Daoy (cell line): ENCODE data around the gene PHIP. TPM values are rescaled to one million over a fixed set of nuclear protein-coding genes. Genes with fewer than 3 reads are reported as not detected.

Experiments
- DNase-seq: peaks from one replicate; pipeline ENCODE4 v3.0.0-alpha.2; 2015; ENCODE audit warnings: low read depth
- total RNA-seq: library from RNA; depleted of rRNA; stranded (reverse); fragments of >200 nt; shearing (Covaris generic); gene quantifications from 2 replicates; pipeline ENCODE4 v1.2.3, GENCODE V29; 2014; rRNA removed

The PHIP gene
- 23.1 and 25.1 TPM in 2 replicates for total RNA-seq

DNA sequence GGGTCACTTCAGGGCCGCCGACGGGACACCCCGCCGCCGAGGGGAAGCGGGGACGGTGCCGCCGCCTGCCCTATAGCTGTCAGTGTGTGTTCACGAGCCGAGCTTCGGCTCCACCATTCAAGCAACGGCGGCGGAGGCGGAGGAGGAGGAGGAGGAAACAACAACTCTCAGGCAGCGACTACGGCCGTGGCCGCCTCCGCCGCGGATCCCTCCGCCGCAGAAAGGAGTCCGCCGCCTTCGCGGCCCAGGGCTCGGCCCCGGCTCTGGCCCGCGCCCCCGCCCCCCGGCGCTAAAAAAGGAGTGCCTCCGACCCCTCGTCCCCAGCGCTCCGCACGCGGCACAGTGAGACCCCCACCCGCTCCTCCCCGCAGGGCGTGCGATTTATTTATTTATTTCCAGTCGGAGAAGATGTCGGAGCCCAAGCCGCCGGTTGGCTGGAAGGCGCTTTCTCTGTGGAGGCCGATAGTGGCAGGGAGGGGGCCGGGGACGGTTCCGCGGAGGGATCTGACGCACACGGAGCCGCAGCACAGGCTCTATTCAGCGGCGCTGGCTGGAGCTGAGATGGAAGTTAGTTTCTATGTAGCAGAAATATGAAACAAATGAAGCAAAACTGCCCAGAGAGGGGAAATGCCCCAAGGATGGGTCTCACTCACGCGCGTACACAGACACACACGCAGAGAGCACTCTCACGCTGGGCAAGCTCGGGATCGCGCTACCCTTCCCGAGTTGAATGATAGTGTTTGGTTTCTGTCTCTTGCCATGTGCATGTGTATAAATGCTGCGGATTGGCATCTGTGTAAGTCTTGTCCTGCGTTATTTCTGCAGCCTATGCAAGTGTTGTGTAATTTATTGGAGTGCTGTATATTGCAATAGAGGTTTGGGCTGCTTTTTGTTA is at the start of gene PHIP:
PHIP (minus strand) TSS at position 180 of the 895 bp plus-strand sequence. CDS start 186 bp downstream, outside the sequence.
- DNase-seq = peak; percentile 97

DNA sequence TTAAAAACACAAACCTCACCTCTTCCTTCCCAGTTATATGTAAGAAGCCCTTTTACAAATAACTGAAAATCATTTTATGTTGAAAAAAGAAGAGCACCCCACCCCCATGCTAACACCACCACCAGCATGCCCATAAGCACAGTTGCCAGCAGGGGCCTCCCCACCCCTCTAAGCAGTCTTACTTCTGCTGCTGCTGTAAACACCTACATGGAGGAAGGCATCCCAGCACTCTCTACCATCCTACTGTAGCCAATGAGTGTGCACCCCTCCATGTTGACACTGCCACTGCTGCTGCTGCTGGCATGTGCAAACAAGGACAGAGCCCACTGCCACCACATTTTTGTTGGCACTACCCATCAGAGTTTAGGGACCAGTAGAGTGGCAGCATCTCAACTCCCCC is 49.6 kb upstream of the PHIP start:
- DNase-seq = no peak

DNA sequence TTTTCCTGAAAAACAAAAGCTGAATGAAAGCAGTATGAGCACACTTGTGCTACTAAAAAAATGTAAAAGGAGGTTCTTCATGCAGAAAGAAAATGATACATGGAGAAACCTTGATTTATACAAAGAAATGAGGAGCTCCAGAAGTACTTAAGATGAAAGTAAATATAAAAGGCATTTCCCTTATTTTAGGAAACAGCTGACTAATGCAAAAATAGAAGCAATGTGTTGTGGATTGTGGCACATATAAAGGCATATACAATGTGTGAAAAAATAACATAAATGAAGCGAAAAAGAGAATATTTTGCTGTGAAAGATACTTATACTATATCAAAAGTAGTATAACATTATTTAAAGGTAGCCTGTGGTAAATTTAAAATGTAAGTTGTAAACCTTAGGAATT is 41.2 kb upstream of the PHIP start:
- DNase-seq = no peak

DNA sequence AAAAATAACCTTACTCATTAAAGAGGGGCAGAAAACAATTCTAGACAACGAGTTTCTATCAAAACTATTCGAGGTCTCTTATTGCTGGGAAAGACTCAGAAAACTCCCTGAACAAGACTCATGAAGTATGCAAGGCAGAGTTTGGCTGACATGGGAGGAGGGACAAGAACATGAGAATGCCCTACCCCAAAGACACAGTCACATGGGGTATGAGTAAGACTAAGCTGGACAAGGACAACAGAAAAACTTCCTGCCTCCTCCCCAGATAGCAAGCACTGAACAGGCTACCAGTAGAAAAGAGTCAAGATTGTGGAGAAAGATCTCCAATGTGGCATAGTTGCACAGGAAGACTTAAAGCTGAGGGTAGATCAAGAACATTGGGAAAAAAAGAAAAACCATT is 39.7 kb upstream of the PHIP start:
- peak; percentile 19 for DNase-seq

DNA sequence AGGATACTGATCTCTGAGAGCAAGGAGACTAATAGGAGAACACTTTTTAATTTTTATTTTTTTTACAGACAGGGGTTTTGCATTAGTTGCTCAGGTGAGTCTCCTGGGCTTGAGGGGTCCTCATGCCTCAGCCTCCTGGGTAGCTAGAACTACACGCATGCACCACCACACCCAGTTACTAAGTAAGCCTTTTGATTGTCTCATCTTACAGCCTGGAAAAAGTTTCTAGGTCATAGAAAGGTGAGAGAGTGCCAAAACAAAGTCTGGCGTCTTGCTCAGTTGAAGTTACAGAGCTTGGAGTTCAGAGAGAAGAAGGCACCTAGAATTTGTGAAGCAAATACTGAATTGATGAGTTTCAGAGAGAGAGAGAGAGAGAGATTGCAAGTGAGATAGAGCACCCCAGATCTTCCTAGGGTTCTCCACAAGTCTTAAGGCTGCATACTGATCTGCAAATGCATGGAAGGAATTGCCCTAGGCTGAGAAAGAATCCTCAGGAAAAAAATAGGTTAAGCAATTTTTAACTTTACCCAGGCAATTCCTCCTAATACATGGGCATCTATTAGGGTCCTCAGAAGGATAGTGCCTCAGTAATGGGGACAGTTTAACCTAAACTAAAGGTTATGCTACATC is 37.6 kb upstream of the PHIP start:
- no peak for DNase-seq

DNA sequence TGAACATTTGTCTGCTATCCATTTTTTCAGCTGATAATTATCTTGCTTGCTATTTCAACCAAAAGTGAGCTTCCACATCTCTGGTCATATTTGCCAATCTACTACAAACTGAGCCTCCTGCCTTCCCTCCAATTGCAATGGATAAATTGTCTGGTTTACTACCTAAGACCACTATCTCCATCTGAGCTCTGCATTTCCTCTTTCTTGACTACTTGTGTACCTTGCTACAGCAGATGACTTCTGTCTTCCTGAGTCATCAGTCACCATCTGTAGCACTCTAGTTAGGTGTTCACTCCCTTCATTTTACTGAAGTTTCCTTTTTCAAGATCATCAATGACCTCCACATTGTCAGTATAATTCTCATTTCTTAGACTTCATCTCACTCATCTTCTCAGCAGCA is 33.5 kb upstream of the PHIP start:
- no peak for DNase-seq

DNA sequence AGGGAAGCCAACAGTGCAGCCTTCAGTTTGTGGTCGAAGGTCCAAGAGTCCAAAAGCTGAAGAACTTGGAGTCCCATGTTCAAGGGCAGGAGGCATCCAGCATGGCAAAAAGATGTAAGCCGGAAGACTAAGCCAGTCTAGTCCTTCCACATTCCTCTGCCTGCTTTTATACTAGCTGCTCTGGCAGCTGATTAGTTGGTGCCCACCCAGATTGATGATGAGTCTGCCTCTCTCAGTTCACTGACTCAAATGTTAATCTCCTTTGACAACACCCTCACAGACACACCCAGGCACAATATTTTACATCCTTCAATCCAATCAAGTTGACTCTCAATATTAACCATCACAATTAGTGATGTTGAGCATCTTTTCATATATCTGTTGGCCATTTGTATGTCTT is 23.1 kb upstream of the PHIP start:
- no peak for DNase-seq

DNA sequence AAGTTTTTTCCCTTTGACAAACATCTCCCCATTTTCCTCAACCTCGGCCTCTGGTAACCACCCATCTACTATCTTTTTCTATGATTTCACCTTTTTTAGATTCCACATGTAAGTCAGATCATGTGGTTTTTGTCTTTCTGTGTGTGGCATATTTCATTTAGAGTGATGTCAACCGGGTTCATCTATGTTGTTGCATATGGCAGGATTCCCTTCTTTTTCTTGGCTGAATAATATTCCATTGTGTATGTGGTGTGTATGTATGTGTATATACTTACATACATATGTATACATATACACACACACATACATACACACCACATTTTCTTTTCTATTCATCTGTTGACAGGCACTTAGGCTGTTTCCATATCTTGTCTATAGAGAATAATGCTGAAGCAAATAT is 22.2 kb upstream of the PHIP start:
- DNase-seq = no peak

DNA sequence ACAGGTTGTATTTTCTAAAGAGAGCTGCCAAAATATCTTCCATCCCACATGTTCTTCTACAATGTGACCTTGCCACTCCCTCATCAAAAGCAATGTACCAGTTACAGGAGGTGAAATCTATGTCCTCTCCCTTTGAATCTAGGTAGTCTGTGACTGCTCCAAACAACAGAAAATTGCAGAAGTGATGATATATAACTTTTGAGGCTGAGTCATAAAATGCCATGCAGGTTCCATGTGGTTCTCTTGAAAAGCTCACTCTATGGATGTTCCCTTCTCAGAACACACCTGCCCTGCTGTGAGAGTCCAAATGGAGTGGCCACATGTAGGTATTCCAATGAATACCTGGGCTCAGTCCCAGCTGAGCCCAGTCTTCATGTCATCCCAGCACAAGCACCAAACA is 16.9 kb upstream of the PHIP start:
- no peak for DNase-seq

DNA sequence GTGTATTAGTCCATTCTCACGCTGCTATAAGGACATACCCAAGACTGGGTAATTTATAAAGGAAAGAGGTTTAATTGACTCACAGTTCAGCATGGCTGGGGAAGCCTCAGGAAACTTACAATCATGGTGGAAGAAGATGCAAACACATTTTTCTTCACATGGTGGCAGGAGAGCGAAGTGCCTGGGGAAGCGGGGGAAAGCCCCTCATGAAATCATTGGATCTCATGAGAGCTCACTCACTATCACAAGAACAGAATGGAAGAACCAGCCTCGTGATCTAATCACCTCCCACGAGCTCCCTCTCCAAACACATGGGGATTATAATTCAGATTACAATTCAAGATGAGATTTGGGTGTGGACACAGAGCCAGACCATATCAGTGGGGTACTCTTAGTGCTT is 13.7 kb upstream of the PHIP start:
- peak; percentile 7 for DNase-seq

DNA sequence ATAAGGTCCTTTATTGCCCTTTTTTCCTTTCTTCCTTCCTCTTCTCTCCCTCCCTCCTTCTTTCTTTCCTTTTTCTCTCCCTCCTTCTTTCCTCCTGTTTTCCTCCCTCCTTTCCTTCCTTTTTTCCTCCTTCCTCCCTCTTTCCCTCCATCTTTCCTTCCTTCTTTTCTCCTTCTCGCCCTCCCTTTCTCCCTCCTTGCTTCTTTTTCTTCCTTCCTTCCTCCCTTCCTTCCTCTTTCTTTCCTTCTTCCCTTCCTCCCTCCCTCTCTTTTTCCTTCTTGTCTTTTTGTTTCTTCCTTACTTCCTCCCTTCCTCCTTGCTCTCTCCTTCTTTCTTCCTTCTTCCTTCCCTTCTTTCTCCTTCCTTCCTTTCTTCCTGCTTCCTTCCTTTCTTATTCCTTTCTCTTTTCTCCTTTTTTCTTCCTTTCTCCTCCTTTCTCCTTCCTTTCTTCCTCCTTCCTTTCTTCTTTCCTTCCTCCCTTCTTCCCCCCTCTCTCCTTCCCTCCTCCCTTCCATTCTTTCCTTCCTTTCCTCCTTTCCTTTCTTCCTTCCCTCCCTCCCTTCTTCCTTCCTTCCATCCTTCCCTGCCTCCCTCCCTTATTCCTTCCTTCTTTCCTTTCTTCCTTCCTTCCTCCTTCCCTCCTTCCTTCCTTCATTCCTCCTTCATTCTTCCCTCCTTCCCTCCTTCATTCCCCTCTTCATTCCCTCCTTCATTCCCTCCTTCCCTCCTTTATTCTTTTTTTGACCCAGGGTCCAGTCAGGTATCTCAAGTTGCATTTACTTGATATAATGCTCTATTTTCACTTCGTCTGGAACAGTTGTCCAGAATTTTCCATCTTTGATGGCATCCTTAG is 11.7 kb upstream of the PHIP start:
- DNase-seq = no peak

DNA sequence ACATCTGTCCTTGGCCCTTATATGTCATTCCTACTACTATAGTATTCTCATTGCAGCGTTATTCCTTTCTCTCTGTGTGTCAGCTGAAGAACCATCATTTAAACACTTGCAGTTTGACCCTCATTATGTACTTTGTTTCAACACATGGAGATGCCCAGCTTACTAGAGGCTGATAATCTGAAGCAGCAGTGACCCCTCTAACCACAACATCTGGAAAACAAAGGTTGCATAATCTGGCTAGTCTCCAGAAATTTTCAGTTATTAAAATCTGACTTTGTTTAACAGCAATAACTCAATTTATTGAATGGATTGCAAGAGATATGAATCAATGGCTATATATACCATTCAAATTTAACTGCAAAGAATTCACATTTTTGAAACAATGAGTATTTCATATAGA is 6.6 kb upstream of the PHIP start:
- no peak for DNase-seq

DNA sequence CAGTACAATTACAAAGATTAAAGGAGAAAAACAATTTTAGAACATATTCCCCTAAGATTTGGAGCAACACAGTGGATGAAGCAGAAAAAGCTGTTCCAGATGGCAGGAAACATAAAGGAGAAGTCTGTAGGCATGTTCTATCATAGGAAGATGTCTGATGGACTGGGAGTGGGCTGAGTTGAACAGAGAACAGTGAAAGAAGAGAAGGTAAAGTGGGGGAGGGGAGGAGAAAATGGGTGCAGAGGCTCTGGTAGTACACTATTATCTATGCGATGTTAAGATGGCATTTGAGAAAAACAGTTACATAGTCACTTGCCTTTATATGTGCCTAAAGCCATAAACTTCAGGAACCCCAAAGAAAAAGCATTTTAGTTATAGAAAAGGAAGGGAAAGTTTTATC is 4.2 kb upstream of the PHIP start:
- no peak for DNase-seq

DNA sequence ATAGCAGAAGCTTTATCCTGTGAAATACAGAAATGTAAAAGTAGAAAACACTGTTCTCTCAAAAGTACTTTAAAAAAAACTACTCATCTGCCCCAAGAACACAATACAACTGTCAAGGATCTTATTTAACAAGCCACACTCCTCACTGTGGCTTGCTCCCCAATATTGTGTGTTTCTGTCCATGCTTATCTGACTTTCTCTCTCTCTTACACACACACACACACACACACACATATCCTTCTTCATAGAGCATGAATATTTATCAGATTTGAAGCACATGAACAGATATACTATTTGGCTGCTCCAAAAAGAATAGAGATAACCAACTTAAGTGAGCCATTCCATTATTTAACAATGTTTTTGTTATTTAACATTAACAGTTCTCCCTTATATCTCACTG is 3.6 kb upstream of the PHIP start:
- DNase-seq = no peak

DNA sequence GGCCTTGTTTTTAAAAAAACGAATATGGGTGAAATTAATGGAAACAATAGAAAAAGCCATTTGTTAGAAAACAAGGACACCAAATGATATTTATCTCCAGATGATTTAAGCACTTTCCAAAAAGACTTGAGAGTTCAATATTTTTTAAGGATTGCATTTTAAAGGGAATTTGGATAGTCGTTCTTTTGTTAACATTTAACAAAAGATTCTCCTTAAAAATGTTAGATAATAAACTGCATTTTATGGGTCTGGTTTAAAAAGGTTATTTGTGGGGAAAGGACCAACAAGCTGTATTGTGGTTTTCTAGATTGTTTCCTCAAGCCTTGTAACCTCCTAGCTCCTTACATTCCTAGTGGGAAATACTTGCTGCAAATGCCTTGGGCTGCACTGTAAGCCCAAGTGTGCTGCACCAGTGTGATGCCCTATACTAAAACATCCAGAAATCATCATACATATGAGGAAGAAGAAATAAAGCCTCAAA is 1.5 kb upstream of the PHIP start:
- peak; percentile 11 for DNase-seq

DNA sequence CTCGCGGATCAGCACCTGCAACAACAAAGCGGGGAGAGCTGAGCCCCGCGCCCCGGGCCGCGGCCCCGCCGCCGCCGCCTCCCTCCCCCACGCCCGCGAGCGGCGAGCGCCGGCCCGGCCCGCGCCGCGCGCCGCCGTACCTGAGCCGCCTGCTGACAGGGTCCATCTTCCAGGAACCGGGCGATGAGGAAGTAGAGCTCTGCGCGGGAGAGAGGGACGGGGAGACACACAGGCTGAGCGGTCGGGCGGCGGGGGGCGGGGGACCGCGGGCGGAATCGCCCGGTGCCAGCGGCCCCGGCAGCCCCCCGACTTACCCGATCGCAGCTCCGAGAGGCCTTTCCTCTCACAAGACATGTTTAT is 359 bp downstream of the PHIP start:
- DNase-seq = no peak

DNA sequence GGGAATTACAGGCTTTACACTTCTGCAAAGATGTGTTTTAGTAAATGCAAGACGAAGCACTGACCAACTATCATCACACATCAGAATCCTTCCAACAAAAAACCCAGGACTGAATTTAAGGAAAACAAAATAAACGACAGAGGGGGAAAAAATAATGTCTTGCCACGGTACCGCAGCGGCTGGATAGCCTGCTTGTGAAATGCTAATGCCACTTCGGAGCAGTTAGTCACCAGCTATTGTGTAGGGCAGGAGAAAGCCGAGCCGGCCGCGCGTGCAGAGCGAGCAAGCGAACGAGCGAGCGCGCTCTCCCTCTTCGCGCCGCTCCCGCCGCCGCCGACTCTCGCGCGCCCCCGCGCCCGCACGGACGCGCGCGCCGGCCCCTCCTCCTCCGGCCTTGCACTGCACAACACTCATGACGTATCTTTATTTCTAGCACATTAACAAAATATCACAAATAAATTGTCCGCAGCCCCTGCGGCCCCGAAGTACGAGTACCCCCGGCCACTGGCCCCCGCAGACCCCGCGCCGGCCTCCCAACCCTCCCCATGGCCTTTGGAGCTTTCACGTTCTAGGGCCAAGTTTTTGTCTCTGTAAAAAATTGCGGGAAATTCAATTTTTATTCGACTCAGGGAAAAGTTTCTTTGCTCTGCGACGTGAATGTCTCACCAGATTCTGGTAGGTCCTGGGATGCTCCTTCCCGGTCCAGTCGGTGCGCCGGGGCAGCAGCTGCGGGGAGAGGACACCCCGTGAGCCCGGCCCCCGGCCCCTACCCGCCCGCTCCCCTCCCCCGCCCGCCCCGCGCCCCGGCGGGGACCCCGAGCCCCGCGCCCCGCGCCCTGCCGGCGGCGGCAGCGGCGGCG is 1.0 kb downstream of the PHIP start:
- DNase-seq = peak; percentile 98

DNA sequence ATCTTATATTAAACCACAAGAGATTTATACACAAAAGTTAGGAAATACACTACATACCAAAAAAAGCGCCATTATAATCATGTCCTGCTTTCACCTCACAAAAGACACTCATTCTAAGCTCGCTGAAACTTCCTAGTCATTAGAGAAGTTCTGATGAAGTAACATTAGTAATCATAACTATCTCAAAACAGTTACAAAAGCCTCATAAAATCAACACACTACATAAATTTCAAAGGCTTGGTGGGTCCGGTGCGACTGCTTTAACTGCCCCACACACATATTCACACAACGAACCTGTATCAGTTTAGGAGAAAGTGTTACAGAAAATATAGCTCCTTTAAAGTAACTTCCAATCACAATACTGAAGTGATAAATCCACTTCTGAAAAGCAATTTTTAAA is 1.9 kb downstream of the PHIP start:
- DNase-seq = no peak

DNA sequence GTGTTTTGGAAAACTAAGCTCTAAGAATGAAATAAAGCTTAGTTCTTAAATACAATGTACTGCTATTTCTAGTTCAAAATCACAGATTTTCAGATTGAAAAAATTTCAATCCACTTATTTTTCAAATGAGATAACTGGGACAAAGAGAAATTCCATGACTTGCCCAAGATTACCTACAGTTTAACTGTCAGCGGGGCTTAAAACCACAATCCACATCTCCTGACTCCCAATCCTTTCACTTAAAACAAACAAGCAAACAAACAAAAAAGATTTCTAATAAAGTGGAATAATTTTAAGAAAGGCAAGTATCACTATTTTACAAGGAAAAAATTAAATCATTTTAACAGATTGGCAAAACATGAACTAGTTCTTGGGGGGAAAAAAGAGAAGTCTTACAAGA is 4.2 kb downstream of the PHIP start:
- DNase-seq = no peak

DNA sequence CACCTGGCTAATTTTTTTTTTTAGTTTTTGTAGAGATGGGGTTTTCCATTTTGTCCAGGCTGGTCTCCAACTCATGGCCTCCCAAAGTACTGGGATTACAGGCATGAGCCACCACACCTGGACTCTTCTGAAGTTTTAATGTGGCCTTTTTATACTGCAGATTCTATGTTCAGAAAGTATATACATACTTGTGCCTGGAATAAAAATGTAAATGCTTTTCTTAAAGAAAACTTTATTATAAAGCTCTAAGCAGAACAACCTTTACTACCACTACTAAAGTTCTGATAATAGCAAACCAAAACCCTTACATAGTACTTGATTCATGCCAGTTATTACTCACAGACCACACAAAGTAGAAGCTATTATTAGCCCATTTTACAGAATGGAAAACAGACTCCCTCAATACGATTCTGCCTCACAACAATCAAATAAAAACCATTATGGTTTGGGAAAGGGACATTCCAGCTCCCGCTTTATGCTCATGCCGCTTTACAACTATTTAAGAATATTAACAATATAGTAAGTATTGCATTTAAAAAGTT is 5.3 kb downstream of the PHIP start:
- DNase-seq = no peak

DNA sequence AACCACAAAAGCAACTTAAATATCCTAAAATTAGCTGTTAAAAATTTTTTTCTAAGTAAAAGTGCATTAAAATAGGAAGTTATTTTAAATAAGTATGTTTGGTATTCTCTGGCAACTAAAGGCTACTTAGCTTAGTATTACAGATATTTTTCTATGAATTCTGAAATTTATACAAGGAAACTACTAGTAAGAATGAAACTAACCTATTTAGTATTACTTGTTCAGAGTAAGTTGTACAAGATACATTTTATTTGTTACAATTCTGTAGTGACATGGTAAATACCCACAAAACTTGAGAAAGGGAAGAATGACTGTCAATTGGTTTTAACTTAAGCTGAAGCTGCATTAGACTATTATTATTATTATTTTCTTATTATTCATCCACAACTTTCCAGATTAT is 6.5 kb downstream of the PHIP start:
- DNase-seq = no peak
